Measurements from ENCODE around the gene OSER1.

OSER1 gene

DNA sequence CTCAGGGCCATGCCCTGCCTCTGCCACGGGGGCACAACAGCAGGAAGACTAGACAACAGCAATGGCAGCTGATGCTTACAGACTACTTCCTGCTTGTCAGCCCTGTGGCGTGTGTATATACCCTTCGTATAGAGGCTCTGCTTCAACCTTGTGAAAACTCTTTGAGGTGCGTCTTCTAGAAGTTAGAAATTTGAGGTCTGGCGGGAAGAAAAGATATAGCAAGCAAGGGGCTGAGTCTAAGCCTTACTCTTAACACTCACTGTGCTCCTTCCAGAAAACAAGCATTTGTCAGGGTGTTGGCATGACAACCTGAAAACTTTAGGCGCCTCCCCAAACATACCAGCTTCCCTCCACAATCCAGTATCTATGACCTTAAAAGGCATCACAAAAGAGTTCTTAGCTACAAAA, 56.9 kb downstream of the OSER1 start:
- peak overlapping the region in 8 of 21 experiments; percentile 0 to 59 (median 44) for H3K27ac ChIP-seq
- no peak overlapping the region for H3K4me3 ChIP-seq

DNA sequence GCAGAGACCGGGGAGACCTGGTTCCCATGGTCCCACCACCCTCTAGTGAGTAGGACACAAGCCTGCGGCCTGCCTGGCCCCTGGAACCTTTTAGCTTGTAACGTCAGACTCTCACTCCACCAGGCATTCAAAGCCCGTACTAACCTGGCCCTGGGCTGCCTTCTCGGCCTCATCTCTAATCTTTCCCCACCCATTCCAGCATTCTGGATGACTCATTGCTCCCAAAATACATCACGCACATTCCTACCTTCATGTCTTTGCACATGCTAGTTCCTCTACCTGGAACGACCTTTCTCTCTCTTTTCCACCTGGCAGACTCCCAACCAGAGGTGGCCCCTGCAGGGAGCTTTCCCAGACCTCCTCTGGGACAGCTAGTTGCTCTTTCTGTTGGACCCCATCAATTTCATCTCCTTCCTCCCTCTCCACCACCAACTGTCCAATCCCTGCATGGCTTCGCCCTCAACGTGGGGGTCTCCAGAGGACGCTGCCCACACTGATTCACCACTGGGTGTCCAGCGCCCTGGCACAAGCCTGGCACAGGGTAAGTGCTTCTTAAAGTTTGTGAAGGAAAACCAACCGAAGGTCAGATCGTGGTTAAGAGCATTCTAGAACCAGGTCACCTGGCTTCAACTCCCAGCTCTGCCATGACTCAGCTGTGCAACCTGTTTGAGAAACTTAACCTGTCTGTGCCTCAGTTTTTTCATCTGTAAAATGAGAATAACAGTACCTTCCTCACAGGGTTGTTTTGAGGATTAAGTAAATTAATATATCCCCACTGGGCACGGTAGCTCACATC, 58.8 kb downstream of the OSER1 start:
- Histone ChIP-seq H3K27ac (peak overlapping the region in 13 of 21 experiments; percentile 2 to 77 (median 39)), H3K4me3 (no peak overlapping the region)

DNA sequence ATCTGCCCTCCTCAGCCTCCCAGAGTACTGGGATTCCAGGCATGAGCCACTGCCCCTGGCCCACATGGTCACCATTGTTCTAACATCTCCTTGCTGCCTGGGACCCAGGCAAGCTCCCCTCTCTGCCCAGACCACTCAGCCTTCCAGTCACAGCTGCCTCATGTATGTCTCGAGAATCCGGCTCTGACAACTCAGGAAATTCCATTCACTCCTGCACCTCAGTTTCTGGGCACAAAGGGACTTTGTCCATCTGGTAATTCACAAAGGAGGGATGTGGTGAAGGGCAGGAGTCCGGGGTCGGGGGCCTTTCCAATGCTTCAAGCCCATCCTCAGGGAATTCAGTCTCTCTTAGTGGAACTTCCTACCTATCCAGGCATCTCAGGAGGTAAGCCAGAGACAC, 64.3 kb downstream of the OSER1 start:
- H3K27ac ChIP-seq = no peak overlapping the region
- H3K4me3 ChIP-seq = no peak overlapping the region

All from skin epidermis (tissue), 12 donors.